NCI-H2029 treated with DMSO at 0.1 percent for 48 hours (cell line): ENCODE results near the gene PLEKHO1.
"Not testable (repeated sequence)": the region's sequence is repeated elsewhere in the genome, so short reads cannot be mapped to it uniquely, and the experiment has no call there.

Source experiments
- DNase-seq: peaks from one replicate; lab custom pipeline; 2025; lab: John Stamatoyannopoulos, UW

Gene PLEKHO1, protein sequence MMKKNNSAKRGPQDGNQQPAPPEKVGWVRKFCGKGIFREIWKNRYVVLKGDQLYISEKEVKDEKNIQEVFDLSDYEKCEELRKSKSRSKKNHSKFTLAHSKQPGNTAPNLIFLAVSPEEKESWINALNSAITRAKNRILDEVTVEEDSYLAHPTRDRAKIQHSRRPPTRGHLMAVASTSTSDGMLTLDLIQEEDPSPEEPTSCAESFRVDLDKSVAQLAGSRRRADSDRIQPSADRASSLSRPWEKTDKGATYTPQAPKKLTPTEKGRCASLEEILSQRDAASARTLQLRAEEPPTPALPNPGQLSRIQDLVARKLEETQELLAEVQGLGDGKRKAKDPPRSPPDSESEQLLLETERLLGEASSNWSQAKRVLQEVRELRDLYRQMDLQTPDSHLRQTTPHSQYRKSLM

GRCh38 chr1:150149271-150150132 is at the start of gene PLEKHO1:
TSS of gene PLEKHO1 (plus strand) at chr1:150149916. CDS start at chr1:150150258, 342 bp downstream.
- no peak for DNase-seq

GRCh38 chr1:150102986-150103385 is 46.7 kb upstream of the PLEKHO1 start:
- no peak for DNase-seq

DNA sequence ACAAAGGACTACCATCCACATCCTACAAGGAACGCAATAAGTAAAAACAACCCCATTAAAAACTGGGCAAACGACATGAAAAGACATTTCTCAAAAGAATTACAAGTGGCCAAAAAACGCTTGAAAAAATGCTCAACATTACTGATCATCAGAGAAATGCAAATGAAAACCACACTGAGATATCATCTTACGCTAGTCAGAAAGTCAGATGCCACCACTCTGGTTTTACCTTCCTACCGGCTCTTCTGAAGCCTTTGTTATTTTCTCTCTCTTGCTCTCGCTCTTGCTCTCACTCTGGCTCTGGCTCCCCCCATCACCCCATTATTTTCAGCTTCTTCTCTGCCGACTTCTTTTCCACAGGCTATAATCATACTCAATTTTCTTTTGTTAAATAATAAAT is 43.4 kb upstream of the PLEKHO1 start:
- no peak for DNase-seq

DNA sequence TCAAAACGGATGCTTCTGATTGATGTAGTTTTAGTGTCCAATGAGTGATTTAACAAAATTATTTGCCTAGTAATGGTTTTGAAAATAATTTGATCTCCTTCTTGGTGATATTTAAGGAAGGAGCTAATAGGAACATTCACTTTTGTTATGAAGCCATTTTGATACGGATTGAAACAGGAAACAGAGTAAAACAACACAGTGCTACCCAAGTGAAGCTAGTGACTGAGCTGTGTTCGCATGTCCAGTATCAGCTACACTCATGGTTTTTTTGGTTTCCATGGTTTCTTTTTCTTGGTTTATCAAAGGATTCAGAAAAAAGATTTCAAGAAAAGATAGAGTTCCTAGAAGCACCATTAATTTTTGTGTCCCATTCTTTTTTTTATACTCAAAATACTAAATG is 40.1 kb upstream of the PLEKHO1 start:
- no peak for DNase-seq

DNA sequence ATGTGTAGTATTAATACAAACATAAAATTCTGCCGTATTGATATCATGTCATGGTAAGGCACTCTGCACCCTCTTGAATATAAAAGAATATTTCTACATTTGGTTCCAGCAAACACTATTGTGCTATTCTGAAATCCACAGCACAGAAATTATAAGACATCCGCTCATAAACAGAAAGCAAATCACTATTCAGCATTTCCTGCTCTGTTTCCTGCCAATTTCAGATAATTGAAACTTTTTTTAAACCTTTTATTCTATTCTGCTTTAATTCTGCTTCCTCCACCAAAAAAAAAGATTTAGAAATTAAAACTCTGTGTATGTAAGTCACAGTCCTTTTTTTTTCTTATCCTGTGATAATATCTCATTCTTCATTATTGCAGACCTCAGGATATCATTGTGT is 39.6 kb upstream of the PLEKHO1 start:
- DNase-seq: no peak

GRCh38 chr1:150111670-150112069 is 38.0 kb upstream of the PLEKHO1 start:
- no peak for DNase-seq

DNA sequence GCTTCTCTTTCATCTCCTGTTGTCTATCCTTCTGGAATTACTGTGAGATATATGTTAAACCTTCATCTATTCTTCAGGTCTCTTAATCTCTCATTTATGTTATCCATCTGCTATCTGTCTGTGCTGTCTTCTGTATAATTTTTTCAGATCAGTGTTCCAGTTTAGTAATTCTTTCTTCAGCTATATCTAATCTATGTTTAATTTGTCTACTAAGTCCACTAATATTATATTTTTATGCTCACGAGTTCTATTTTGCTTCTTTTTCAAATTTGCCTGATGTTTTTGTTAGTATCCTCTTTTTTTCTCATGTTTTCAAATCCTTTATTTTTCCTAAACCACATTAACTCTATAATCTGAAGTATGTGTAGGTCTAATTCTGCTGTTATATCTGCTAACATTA is 34.6 kb upstream of the PLEKHO1 start:
- no peak for DNase-seq

DNA sequence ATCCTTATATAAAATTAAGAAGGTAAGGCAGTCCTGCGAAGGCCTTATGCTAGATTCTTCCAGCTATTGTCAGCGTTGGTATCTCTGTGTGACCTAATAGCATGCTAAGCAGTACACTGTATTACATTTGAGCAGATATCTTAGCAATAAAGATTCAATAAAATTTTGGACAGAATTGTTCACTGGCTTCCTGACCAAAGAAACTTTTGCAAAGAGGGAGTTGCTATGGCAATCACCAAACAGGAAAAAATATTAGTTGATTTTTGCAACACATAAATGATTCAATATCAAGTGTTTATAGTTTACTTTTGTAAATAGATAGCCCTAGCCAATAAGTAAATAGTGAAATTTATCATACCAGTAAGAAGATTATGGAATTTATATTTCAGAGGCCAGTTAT is 31.0 kb upstream of the PLEKHO1 start:
- no peak for DNase-seq

- no peak for DNase-seq
Observed at GRCh38 chr1:150121236-150121862, 28.4 kb upstream of the PLEKHO1 start.

DNA sequence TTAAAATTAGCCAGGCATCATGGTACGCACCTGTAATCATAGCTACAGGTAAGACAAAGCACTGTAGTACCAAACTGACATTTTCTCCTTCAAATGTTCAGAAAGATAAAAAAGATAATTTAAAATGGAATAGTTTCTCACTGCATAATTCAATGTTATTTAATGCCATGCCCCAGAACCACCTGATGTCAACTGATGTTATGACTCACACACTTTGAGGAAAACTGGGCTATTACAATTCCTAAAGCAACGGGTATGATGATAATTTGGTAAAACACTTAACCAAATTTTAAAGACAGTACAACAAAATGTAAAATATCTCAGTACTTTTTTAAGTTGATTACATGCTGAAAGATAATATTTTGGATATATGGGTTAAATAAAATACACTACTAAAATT is 22.9 kb upstream of the PLEKHO1 start:
- DNase-seq: no peak

GRCh38 chr1:150127464-150127863 is 22.3 kb upstream of the PLEKHO1 start:
- DNase-seq: no peak

GRCh38 chr1:150127868-150128267 is 21.8 kb upstream of the PLEKHO1 start:
- DNase-seq: no peak

DNA sequence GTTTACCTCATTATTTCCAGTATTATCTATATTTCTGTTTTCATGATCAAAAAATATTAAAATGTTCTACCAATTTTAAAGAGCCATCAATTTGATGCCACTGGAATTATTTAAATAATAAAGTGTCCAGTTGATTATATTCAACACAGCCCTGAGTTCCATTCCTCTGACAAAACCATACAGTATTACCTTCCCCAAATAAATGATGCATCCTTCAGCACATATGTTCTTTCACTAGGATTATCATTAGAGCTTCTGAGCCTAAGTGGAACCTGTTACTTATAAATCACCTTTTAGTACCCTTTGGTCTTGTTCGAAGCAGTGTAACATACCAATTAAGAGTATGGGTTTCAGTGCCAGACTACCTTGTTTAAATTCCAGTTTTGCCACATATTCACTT is 17.3 kb upstream of the PLEKHO1 start:
- no peak for DNase-seq

GRCh38 chr1:150134537-150134936 is 15.2 kb upstream of the PLEKHO1 start:
- DNase-seq: no peak

DNA sequence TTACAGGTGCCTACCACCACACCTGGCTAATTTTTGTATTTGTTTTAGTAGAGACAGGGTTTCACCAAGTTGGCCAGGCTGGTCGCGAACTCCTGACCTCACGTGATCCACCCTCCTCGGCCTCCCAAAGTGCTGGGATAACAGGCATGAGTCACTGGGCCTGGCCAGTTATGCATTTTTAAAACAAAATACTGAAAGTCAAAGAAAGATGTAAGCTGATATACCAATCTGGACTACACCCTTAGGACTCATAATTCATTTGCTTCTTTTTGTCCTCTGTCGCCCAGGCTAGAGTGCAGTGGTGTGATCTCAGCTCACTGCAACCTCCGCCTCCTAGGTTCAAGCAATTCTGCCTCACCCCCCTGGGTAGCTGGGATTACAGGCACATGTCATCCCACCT is 14.3 kb upstream of the PLEKHO1 start:
- not testable (repeated sequence) for DNase-seq

DNA sequence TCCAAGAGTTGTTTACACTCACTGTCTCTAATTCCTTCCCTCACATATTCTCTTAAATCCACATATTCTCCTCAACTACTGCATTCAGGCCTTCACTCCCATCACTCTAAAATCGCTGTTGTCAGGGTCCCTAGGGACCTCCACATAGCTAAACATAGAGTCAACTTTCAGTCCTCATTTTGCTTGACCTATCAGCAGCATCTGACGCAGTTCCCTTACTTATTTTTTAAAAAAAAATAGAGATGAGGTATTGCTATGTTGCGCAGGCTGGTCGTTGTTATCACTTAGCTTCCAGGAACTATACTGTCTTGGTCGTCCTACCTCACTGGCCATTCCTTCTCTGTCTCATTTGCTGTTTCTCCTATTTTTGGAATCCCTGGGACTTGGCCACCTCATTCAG is 11.7 kb upstream of the PLEKHO1 start:
- no peak for DNase-seq

DNA sequence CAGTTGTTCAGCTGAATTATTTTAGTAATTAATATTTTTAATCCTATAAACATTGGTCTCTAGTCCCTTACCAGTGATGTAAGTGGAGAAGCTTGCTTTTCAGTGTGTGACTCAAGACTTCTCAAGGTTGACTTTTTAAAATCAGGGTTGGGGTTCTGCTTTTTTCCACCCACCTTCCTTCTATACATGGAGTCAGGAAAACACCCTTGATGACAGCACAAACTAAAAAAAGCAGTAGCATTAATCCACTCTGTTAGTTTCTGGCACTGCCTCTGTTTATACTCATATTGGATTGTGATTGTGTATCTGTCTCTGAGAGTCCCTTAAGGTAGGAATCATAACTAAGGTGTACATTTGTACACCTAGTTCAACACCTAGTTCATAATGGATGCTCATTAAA is 8.3 kb upstream of the PLEKHO1 start:
- DNase-seq: no peak

GRCh38 chr1:150142083-150142482 is 7.6 kb upstream of the PLEKHO1 start:
- no peak for DNase-seq

DNA sequence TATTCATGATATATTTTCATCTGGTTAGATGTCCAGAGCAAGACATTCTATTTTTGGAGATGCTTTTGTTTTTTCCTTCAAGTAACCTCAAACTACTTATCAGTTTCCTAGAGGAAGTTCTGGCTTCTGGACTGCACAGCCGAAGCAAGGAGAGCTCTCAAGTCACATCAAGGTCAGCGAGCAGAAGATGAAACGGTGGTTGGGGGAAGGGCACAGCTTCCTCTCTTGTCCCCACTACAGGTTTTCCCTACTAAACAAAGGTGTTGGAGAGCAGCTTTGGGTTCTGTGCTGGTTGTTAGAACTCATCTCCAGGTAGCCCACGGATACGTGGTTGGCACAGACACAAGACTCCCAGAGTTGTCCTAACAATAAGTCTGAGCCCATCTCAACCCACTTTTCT is 5.1 kb upstream of the PLEKHO1 start:
- no peak for DNase-seq

DNA sequence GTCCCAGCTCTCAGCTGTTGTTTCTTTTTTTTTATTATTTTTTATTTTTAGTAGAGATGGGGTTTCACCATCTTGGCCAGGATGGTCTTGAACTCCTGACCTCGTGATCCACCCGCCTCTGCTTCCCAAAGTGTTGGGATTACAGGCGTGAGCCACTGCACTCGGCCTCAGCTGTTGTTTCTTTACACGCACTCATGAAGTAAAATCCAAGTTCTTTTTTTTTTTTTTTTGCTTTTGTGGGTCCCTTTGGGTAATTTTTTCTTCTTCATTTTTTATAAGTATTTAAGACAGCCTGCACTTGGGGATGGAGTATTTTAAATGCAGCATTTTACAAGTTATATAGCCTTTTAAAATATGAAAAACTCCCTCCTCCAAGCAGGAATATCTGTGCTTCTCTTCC is 3.7 kb upstream of the PLEKHO1 start:
- not testable (repeated sequence) for DNase-seq

DNA sequence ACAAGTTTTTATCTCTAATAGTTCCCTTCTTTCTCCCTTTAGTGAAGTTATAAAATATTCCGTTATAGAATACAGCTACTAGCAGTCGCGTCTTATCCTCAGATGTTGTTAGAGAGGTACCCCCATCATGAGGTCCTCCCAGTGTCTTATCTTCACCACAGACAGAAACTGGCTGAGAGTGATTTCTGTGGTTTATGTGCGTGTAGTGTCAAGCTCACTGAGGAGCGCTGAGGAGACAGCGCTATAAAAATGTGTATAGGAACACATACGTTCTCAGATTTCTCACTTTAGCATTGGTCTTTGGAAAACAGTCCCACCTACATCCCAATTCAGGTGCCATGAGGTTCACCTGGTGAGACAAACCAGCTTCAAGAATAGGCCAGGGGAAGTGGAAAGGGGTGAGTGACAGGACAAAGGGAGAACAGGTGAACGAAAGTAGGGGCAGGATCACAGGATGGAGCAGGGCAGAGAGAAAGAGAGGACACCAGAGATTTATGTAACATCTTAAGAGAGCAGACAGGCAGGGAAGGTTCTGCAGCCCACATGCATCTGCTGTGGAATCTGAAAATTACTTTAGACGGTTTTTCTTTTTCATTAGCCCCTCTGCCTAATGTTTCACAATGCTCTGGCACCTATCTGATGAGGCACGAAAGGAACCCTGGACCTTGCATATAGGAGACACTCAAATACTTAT is 2.7 kb upstream of the PLEKHO1 start:
- DNase-seq: no peak

DNA sequence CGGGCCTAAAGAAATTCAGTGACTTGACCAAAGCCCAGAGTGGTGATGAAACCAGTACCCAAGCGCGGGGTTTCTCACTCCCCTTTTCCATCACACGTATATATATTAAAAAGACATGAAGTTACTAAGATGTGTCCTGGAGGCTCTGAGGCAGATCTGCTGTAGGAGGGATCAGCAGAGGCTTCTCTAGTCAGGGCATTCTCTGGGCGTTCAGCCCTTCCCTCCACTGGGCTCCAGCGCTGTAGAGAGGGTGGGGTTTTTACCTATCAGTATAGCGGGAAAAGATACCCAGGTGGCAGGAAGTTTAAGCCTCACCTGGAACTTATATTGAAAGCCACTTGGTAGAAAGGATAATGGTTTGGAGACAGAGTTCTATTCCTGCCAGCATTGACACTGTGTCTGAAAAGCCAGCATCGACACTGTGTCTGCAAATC is 862 bp upstream of the PLEKHO1 start:
- DNase-seq: no peak
